Neural progenitor cell (in vitro differentiated cells): ENCODE results near the gene RBBP9. TPM values are rescaled to one million over a fixed set of nuclear protein-coding genes. Genes with fewer than 3 reads are reported as not detected.

Experiments used
- DNase-seq: peaks from one replicate; pipeline ENCODE4 v3.0.0-alpha.2; 2016; ENCODE audit warnings: low spot score
- H2AFZ ChIP-seq: fragments of 200-600 bp; sonication (generic); replicated peaks from 2 replicates; pipeline ENCODE4 v1.6.1; 2016; ENCODE audit warnings: antibody characterized with exemption
- H3F3A ChIP-seq: fragments of 200-600 bp; sonication (generic); 2 replicates; pipeline ENCODE4 v1.6.1; 2016; ENCODE audit warnings: antibody characterized with exemption, low read depth
- H3K27ac ChIP-seq: fragments of 200-600 bp; sonication (generic); 2 replicates; pipeline ENCODE4 v1.5.1; 2016; ENCODE audit warnings: mild to moderate bottlenecking
- H3K27me3 ChIP-seq: fragments of 200-600 bp; sonication (generic); 2 replicates; pipeline ENCODE4 v1.6.1; 2016; ENCODE audit warnings: mild to moderate bottlenecking, moderate library complexity
- H3K36me3 ChIP-seq: fragments of 200-600 bp; sonication (generic); 2 replicates; pipeline ENCODE4 v1.5.1; 2016
- H3K4me1 ChIP-seq: fragments of 200-600 bp; sonication (generic); 2 replicates; pipeline ENCODE4 v1.6.1; 2016; ENCODE audit warnings: mixed run types
- H3K4me2 ChIP-seq: fragments of 200-600 bp; sonication (generic); 2 replicates; pipeline ENCODE4 v1.6.1; 2016
- H3K4me3 ChIP-seq: fragments of 200-600 bp; sonication (generic); 2 replicates; pipeline ENCODE4 v1.5.1; 2016
- H3K79me2 ChIP-seq: fragments of 200-600 bp; sonication (generic); 2 replicates; pipeline ENCODE4 v1.6.1; 2016; ENCODE audit warnings: low read depth
- H3K9ac ChIP-seq: fragments of 200-600 bp; sonication (generic); 2 replicates; pipeline ENCODE4 v1.6.1; 2016
- H3K9me3 ChIP-seq: fragments of 200-600 bp; sonication (generic); 2 replicates; pipeline ENCODE4 v1.5.1; 2016; ENCODE audit warnings: low read depth
- H4K20me1 ChIP-seq: fragments of 200-600 bp; sonication (generic); 2 replicates; pipeline ENCODE4 v1.6.1; 2016; ENCODE audit warnings: low read depth
- H3K27ac Mint-ChIP-seq: 3 replicates; pipeline ENCODE4 v1.8.0; 2021; ENCODE audit warnings: mixed read lengths
- H3K27me3 Mint-ChIP-seq: 2 replicates; pipeline ENCODE4 v1.8.0; 2022; ENCODE audit warnings: low read depth, mild to moderate bottlenecking, inconsistent platforms, moderate library complexity, mixed read lengths; ENCODE audit not compliant: insufficient read depth
- H3K36me3 Mint-ChIP-seq: 3 replicates; pipeline ENCODE4 v1.8.0; 2021; ENCODE audit warnings: mixed read lengths
- H3K4me1 Mint-ChIP-seq: 3 replicates; pipeline ENCODE4 v1.8.0; 2021; ENCODE audit warnings: mixed read lengths
- H3K4me3 Mint-ChIP-seq: 3 replicates; pipeline ENCODE4 v1.8.0; 2021; ENCODE audit warnings: mild to moderate bottlenecking, moderate library complexity, mixed read lengths
- H3K9me3 Mint-ChIP-seq: 3 replicates; pipeline ENCODE4 v1.8.0; 2020; ENCODE audit warnings: mixed read lengths
- CTCF ChIP-seq: fragments of 200-600 bp; sonication (generic); IDR thresholded peaks from 2 replicates; pipeline ENCODE4 v1.5.1; 2017; ENCODE audit warnings: antibody characterized with exemption, mild to moderate bottlenecking
- EZH2 ChIP-seq: fragments of 200-600 bp; sonication (generic); IDR thresholded peaks from 2 replicates; pipeline ENCODE4 v1.6.1; 2017; ENCODE audit warnings: antibody characterized with exemption, mild to moderate bottlenecking, moderate library complexity
- EZH2phosphoT487 ChIP-seq: fragments of 200-600 bp; sonication (generic); IDR thresholded peaks from 2 replicates; pipeline ENCODE4 v1.6.1; 2017; ENCODE audit warnings: antibody characterized with exemption
- total RNA-seq: library from RNA; depleted of rRNA; stranded (reverse); fragments of >200 nt; gene quantifications from 2 replicates; pipeline ENCODE4 v1.2.3, GENCODE V29; 2015; ENCODE audit warnings: low replicate concordance

RBBP9 gene
- total RNA-seq, 1 donor from 2014 or later, result 45.8 TPM

GRCh38 chr20:18477821-18478220 is 19.2 kb downstream of the RBBP9 start:
- H3K4me2 ChIP-seq, result no peak overlapping the region
- peaks cover 4% of the 10 kb centered on the region for H3F3A ChIP-seq
- DNase-seq, result no peak
- H4K20me1 ChIP-seq, result no peaks in the 10 kb centered on the region
- no peak overlapping the region for H2AFZ ChIP-seq
- Mint-ChIP-seq H3K27me3 (peaks cover 7% of the 10 kb centered on the region), H3K36me3 (peaks cover 13% of the 10 kb centered on the region), H3K9me3 (no peaks in the 10 kb centered on the region), H3K27ac (no peak overlapping the region), H3K4me1 (no peaks in the 10 kb centered on the region), H3K4me3 (no peak overlapping the region)
- H3K27ac ChIP-seq, result no peak overlapping the region
- H3K4me1 ChIP-seq, result no peaks in the 10 kb centered on the region
- H3K79me2 ChIP-seq, result no peaks in the 10 kb centered on the region
- TF ChIP-seq EZH2phosphoT487, result no peak
- H3K36me3 ChIP-seq, result peaks cover 33% of the 10 kb centered on the region
- H3K4me3 ChIP-seq, result no peak overlapping the region
- H3K27me3 ChIP-seq, result no peaks in the 10 kb centered on the region
- no peaks in the 10 kb centered on the region for H3K9me3 ChIP-seq
- H3K9ac ChIP-seq, result no peak overlapping the region

- DNase-seq, result no peak
- Mint-ChIP-seq H3K27ac (no peak overlapping the region), H3K36me3 (peaks cover 7% of the 10 kb centered on the region), H3K27me3 (peaks cover 5% of the 10 kb centered on the region), H3K4me3 (no peak overlapping the region), H3K4me1 (no peaks in the 10 kb centered on the region), H3K9me3 (no peaks in the 10 kb centered on the region)
- H3K4me2 ChIP-seq, result no peak overlapping the region
- H3K27ac ChIP-seq, result no peak overlapping the region
- H3K4me1 ChIP-seq, result no peaks in the 10 kb centered on the region
- no peaks in the 10 kb centered on the region for H3K27me3 ChIP-seq
- no peak overlapping the region for H3K9ac ChIP-seq
- no peaks in the 10 kb centered on the region for H3K9me3 ChIP-seq
- H3K36me3 ChIP-seq, result peaks cover 37% of the 10 kb centered on the region
- TF ChIP-seq EZH2 (no peak), EZH2phosphoT487 (no peak)
- H3F3A ChIP-seq, result peaks cover 4% of the 10 kb centered on the region
- H4K20me1 ChIP-seq, result no peaks in the 10 kb centered on the region
- H2AFZ ChIP-seq, result no peak overlapping the region
- H3K4me3 ChIP-seq, result no peak overlapping the region
- no peaks in the 10 kb centered on the region for H3K79me2 ChIP-seq
These were observed 19.8 kb downstream of the RBBP9 start for GRCh38 chr20:18477218-18477617.

- Histone ChIP-seq H3F3A (peaks cover 14% of the 10 kb centered on the region), H3K4me1 (peaks cover 13% of the 10 kb centered on the region), H2AFZ (peak within 1 kb of the TSS; percentile 97), H4K20me1 (no peaks in the 10 kb centered on the region), H3K9me3 (no peaks in the 10 kb centered on the region), H3K27ac (peak within 1 kb of the TSS; percentile 100), H3K4me2 (peak within 1 kb of the TSS; percentile 81), H3K4me3 (peak within 1 kb of the TSS; percentile 83), H3K9ac (peak within 1 kb of the TSS; percentile 96), H3K27me3 (no peaks in the 10 kb centered on the region), H3K36me3 (no peaks in the 10 kb centered on the region), H3K79me2 (peaks cover 45% of the 10 kb centered on the region)
- peaks cover 23% of the 10 kb centered on the region for H3K4me1 Mint-ChIP-seq
- TF ChIP-seq EZH2phosphoT487 (no peak), EZH2 (no peak), CTCF (no peak)
- H3K4me3 Mint-ChIP-seq, result peak within 1 kb of the TSS; percentile 99
- DNase-seq, result peak; percentile 99
- H3K27me3 Mint-ChIP-seq, result no peaks in the 10 kb centered on the region
- H3K9me3 Mint-ChIP-seq, result no peaks in the 10 kb centered on the region
- peak within 1 kb of the TSS; percentile 100 for H3K27ac Mint-ChIP-seq
- H3K36me3 Mint-ChIP-seq, result no peaks in the 10 kb centered on the region
These were observed 29.9 kb downstream of the RBBP9 start, which contains the start of the genes DZANK1 and POLR3F for GRCh38 chr20:18466894-18467730. TSS of gene DZANK1 (minus strand) at chr20:18467030. CDS start at chr20:18465358, 1,672 bp downstream. TSS of gene POLR3F (plus strand) at chr20:18467390. CDS start at chr20:18467507, 117 bp downstream.

GRCh38 chr20:18466574-18466893 is 30.5 kb downstream of the RBBP9 start:
- H3K4me2 ChIP-seq, result peak overlapping the region; percentile 81
- peaks cover 45% of the 10 kb centered on the region for H3K79me2 ChIP-seq
- Mint-ChIP-seq H3K9me3 (no peaks in the 10 kb centered on the region), H3K27ac (peak overlapping the region; percentile 100), H3K27me3 (no peaks in the 10 kb centered on the region), H3K36me3 (no peaks in the 10 kb centered on the region), H3K4me3 (peak overlapping the region; percentile 99), H3K4me1 (peaks cover 23% of the 10 kb centered on the region)
- TF ChIP-seq CTCF, result no peak
- TF ChIP-seq EZH2phosphoT487, result no peak
- no peak for TF ChIP-seq EZH2
- H3K27ac ChIP-seq, result peak overlapping the region; percentile 11
- H3K27me3 ChIP-seq, result no peaks in the 10 kb centered on the region
- H3F3A ChIP-seq, result peaks cover 14% of the 10 kb centered on the region
- H3K9me3 ChIP-seq, result no peaks in the 10 kb centered on the region
- H3K4me1 ChIP-seq, result peaks cover 13% of the 10 kb centered on the region
- no peaks in the 10 kb centered on the region for H3K36me3 ChIP-seq
- peak overlapping the region; percentile 97 for H2AFZ ChIP-seq
- peak overlapping the region; percentile 16 for H3K9ac ChIP-seq
- peak overlapping the region; percentile 83 for H3K4me3 ChIP-seq
- no peak for DNase-seq
- H4K20me1 ChIP-seq, result no peaks in the 10 kb centered on the region
